Measurements from ENCODE around the gene FXYD3.

DNA sequence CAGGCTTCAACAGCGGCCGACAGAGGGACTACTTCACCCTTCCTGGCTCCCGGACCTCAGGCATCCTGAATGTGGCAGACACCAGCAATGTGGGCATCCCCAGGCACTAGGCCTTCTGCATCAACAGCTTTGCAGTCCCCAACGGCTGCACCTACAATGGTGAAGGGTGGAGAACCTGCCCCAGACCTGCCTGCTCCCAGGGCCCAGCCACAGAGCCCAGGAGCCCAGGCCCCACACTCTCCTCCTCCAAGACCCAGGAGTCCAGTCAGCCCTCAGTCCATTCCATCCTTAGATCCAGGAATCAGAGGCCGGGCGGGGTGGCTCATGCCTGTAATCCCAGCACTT lies 39.6 kb upstream of the FXYD3 start:
- TF ChIP-seq POLR2A (IDR thresholded peaks at IDR 0.05): no peak
- TF ChIP-seq, protein P1, sequence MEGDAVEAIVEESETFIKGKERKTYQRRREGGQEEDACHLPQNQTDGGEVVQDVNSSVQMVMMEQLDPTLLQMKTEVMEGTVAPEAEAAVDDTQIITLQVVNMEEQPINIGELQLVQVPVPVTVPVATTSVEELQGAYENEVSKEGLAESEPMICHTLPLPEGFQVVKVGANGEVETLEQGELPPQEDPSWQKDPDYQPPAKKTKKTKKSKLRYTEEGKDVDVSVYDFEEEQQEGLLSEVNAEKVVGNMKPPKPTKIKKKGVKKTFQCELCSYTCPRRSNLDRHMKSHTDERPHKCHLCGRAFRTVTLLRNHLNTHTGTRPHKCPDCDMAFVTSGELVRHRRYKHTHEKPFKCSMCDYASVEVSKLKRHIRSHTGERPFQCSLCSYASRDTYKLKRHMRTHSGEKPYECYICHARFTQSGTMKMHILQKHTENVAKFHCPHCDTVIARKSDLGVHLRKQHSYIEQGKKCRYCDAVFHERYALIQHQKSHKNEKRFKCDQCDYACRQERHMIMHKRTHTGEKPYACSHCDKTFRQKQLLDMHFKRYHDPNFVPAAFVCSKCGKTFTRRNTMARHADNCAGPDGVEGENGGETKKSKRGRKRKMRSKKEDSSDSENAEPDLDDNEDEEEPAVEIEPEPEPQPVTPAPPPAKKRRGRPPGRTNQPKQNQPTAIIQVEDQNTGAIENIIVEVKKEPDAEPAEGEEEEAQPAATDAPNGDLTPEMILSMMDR (IDR thresholded peaks at IDR 0.05): no peak

All from esophagus squamous epithelium (tissue), 4 donors.